Mesothelial cell of epicardium (in vitro differentiated cells): ENCODE measurements around the gene PATJ. TPM values are rescaled to one million over a fixed set of nuclear protein-coding genes. Genes with fewer than 3 reads are reported as not detected.
"Not testable (repeated sequence)": the region's sequence is repeated elsewhere in the genome, so short reads cannot be mapped to it uniquely, and the experiment has no call there.

Experiments used
- DNase-seq, 2 experiments: peaks; one replicate each; pipeline ENCODE4 v3.0.0; 2021; ENCODE audit warnings: low spot score in 2 of 2; ENCODE audit not compliant: unreplicated experiment in 2 of 2
- H3K27ac Mint-ChIP-seq: 2 replicates; pipeline ENCODE4 v1.8.0; 2021; ENCODE audit warnings: mixed read lengths
- H3K27me3 Mint-ChIP-seq: 2 replicates; pipeline ENCODE4 v1.8.0; 2021; ENCODE audit warnings: low read depth, mixed read lengths
- H3K36me3 Mint-ChIP-seq: 2 replicates; pipeline ENCODE4 v1.8.0; 2021; ENCODE audit warnings: mixed read lengths
- H3K4me1 Mint-ChIP-seq: 2 replicates; pipeline ENCODE4 v1.8.0; 2021; ENCODE audit warnings: mixed read lengths
- H3K4me3 Mint-ChIP-seq: 2 replicates; pipeline ENCODE4 v1.8.0; 2021; ENCODE audit warnings: mild to moderate bottlenecking, moderate library complexity, mixed read lengths
- H3K9me3 Mint-ChIP-seq: 2 replicates; pipeline ENCODE4 v1.8.0; 2021; ENCODE audit warnings: mixed read lengths
- total RNA-seq: library from RNA; stranded (reverse); gene quantifications from 3 replicates; pipeline ENCODE4 v1.2.1, GENCODE V29; 2021
- TF ChIP-seq, protein P1 (sequence below): fragments of 200-600 bp; sonication (generic); IDR thresholded peaks from one replicate; pipeline ENCODE4 v1.5.0; 2021; ENCODE audit warnings: antibody characterized with exemption; ENCODE audit not compliant: unreplicated experiment

The PATJ gene
- total RNA-seq, 1 donor from 2014 or later, result 129 TPM

GRCh38 chr1:61873581-61873980 lies 131.3 kb downstream of the PATJ start:
- no peak for DNase-seq
- H3K4me3 Mint-ChIP-seq, result no peak overlapping the region
- H3K27ac Mint-ChIP-seq, result no peak overlapping the region
- H3K9me3 Mint-ChIP-seq, result peaks cover 4% of the 10 kb centered on the region
- TF ChIP-seq, protein P1, sequence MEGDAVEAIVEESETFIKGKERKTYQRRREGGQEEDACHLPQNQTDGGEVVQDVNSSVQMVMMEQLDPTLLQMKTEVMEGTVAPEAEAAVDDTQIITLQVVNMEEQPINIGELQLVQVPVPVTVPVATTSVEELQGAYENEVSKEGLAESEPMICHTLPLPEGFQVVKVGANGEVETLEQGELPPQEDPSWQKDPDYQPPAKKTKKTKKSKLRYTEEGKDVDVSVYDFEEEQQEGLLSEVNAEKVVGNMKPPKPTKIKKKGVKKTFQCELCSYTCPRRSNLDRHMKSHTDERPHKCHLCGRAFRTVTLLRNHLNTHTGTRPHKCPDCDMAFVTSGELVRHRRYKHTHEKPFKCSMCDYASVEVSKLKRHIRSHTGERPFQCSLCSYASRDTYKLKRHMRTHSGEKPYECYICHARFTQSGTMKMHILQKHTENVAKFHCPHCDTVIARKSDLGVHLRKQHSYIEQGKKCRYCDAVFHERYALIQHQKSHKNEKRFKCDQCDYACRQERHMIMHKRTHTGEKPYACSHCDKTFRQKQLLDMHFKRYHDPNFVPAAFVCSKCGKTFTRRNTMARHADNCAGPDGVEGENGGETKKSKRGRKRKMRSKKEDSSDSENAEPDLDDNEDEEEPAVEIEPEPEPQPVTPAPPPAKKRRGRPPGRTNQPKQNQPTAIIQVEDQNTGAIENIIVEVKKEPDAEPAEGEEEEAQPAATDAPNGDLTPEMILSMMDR, result no peak
- H3K4me1 Mint-ChIP-seq, result peaks cover 9% of the 10 kb centered on the region
- peaks cover 54% of the 10 kb centered on the region for H3K36me3 Mint-ChIP-seq
- H3K27me3 Mint-ChIP-seq, result no peaks in the 10 kb centered on the region

DNA sequence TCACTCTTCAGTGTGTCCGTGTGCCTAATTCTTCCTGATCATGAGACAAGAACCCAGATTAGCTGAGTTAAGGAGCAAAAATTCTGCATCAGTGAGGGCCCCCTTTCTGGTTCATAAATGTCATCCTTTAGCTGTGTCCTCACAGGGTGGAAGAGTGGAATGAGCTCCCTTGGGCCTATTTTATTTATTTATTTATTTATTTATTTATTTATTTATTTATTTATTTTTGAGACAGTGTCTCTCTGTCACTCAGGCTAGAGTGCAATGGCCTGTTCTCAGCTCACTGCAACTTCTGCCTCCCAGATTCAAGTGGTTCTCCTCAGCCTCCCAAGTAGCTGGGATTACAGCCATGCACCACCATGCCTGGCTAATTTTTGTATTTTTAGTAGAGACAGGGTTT lies 131.7 kb downstream of the PATJ start:
- H3K4me1 Mint-ChIP-seq, result peaks cover 9% of the 10 kb centered on the region
- H3K27me3 Mint-ChIP-seq, result no peaks in the 10 kb centered on the region
- no peak overlapping the region for H3K4me3 Mint-ChIP-seq
- no peak overlapping the region for H3K27ac Mint-ChIP-seq
- TF ChIP-seq, protein P1, result no peak
- peaks cover 4% of the 10 kb centered on the region for H3K9me3 Mint-ChIP-seq
- DNase-seq, result no peak
- H3K36me3 Mint-ChIP-seq, result peaks cover 52% of the 10 kb centered on the region

- peaks cover 57% of the 10 kb centered on the region for H3K36me3 Mint-ChIP-seq
- TF ChIP-seq, protein P1, result no peak
- no peak overlapping the region for H3K27ac Mint-ChIP-seq
- no peaks in the 10 kb centered on the region for H3K27me3 Mint-ChIP-seq
- no peak overlapping the region for H3K4me3 Mint-ChIP-seq
- H3K4me1 Mint-ChIP-seq, result peaks cover 9% of the 10 kb centered on the region
- DNase-seq, result no peak
- H3K9me3 Mint-ChIP-seq, result peaks cover 4% of the 10 kb centered on the region
Observed at GRCh38 chr1:61875198-61875597, 132.9 kb downstream of the PATJ start.

DNA sequence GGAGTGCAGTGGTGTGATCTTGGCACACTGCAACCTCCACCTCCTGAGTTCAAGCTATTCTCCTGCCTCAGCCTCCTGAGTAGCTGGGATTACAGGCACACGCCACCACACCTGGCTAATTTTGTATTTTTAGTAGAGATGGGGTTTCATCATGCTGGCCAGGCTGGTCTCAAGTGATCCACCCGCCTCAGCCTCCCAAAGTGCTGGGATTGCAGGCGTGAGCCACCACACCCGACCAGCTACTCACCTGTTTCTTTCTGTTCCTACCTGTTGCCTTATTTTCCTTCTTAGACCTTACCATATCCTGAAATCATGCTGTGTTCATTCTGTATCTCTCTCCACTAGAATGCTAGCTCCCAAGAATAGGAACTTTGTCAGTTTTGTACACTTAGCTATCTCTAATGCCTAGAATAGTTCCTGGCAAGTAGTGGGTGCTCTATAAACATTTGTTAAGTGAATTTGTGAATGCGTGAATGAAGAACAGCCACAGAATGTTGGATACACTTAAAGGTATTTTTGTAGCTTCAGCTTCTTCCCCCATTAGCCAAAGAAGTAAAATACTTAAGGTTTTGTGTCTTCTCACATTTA lies 137.7 kb downstream of the PATJ start:
- H3K27me3 Mint-ChIP-seq, H3K9me3 Mint-ChIP-seq, H3K4me1 Mint-ChIP-seq, H3K27ac Mint-ChIP-seq, DNase-seq, H3K4me3 Mint-ChIP-seq: not testable (repeated sequence)
- peaks cover 57% of the 10 kb centered on the region for H3K36me3 Mint-ChIP-seq

DNA sequence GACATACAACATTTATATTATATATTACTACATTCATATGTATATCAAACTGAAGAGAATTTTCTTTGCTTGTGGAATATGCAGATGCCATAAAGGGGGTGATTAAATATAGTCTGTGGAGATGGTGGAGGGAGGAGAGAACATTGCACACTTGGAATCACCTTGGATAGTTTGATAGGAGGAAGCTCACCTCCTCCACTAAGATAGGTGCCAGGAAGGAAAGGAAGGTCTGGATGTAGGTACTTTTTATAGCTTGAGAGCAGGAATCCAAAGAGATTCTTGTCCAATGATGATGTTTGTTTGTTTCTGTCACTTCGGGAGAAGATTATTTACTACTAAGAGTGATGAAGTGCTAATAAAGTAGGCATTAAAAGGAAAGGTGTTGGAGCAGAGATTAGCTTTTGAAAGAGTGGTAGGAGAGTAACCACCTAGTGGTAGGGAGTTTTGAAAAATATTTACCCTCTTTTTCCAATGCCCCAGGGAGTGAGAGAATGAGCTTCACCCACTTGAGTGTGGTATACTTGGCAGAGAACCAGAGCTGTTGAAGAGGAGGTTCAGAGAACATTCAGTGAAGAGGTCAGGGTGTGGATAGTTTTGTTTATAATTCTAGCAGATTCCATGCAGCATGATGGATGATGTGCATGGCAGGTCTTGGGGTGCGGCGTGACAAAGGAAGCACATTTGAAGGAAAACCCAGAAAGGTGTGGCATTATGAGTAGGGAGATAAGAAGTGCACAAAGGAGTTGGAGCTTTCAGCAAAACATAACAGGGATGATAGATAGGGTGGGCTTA lies 145.0 kb downstream of the PATJ start:
- TF ChIP-seq, protein P1, result no peak
- H3K4me1 Mint-ChIP-seq, result peaks cover 16% of the 10 kb centered on the region
- H3K27ac Mint-ChIP-seq, result peak overlapping the region; percentile 28
- DNase-seq, result no peak
- H3K9me3 Mint-ChIP-seq, result peaks cover 6% of the 10 kb centered on the region
- no peak overlapping the region for H3K4me3 Mint-ChIP-seq
- no peaks in the 10 kb centered on the region for H3K27me3 Mint-ChIP-seq
- H3K36me3 Mint-ChIP-seq, result peaks cover 31% of the 10 kb centered on the region

DNA sequence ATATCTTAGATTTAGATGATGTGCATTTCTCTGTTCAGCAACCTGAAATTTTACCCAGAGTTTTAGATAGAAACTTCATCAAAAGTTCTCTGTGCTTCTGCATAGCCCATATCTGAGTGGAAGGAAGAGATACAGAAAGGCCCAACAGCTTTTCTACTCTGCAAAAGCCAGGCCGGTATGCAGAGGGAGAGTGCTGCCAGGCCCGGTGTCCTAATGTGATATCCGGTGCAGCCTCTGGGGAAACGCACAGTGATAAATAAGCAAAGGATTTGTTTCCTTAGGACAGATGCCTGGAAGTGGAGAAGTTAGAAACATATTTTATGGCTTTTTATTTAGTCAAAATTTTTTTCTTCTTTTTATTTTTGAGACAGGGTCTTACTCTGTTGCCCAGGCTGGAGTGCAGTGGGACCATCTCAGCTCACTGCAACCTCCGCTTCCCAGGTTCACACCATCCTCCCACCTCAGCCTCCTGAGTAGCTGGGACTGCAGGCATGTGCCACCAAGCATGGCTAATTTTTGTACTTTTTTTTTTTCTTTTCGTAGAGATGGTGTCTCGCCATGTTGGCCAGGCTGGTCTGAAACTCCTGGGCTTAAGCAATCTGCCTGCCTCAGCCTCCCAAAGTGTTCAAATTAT lies 145.8 kb downstream of the PATJ start:
- TF ChIP-seq, protein P1, result no peak
- peaks cover 31% of the 10 kb centered on the region for H3K36me3 Mint-ChIP-seq
- H3K27ac Mint-ChIP-seq, result peak overlapping the region; percentile 28
- H3K4me3 Mint-ChIP-seq, result no peak overlapping the region
- peaks cover 6% of the 10 kb centered on the region for H3K9me3 Mint-ChIP-seq
- no peak for DNase-seq
- no peaks in the 10 kb centered on the region for H3K27me3 Mint-ChIP-seq
- peaks cover 16% of the 10 kb centered on the region for H3K4me1 Mint-ChIP-seq
